VCaP (cell line): ENCODE data around the gene TFPI2.
A peak's percentile ranks its signal among the peaks of the same experiment; 100 is the strongest.
"Not testable (repeated sequence)": the region's sequence is repeated elsewhere in the genome, so short reads cannot be mapped to it uniquely, and the experiment has no call there.

Experiments used
- H3K27ac ChIP-seq: fragments of 450-650 bp; 2 replicates; pipeline ENCODE4 v1.5.1; 2017
- CTCF ChIP-seq: fragments of 450-650 bp; conservative IDR thresholded peaks from 2 replicates; pipeline ENCODE4 v1.5.1; 2017; ENCODE audit warnings: mild to moderate bottlenecking, moderate library complexity

TFPI2 gene

GRCh38 chr7:93914581-93915066 lies 24.1 kb upstream of the TFPI2 start:
- H3K27ac ChIP-seq = no peak overlapping the region
- no peak for TF ChIP-seq CTCF

DNA sequence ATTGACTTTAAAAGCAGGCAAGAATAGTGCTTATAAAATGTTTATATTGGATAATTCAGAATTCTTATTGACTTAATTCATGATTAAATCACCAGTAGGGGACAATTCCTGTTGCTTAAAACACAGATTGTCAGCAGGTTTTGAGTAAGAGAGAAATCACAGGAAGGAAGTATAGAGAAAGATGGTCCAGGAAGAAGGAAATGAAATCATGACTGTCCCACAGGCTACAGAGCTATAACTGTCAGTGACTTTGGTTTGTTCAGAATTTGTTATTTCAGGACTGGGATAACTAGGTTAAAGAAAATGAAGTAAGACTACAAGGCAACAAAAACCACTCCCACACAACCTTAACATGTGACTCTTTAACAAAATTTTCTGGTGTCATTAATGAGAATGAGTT lies 22.6 kb upstream of the TFPI2 start:
- no peak for TF ChIP-seq CTCF
- H3K27ac ChIP-seq = no peak overlapping the region

DNA sequence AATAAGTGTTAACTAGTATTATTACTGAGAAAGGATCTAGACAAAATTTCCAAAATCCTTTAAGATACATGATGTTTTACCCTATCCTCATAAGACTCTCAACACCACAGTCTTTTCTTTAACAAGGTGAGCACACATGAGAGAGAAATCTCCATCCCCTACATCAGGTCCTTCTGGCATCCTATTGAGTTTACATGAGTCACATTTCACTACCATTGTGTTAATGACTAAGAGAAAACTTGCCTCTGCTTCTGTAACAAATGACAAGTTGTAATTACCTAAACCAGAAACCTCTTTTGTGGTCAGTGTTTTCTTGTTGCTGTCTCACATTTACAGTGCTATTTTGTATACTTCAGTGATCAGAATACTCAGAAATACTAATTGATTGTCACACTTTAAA lies 21.1 kb upstream of the TFPI2 start:
- not testable (repeated sequence) for H3K27ac ChIP-seq

DNA sequence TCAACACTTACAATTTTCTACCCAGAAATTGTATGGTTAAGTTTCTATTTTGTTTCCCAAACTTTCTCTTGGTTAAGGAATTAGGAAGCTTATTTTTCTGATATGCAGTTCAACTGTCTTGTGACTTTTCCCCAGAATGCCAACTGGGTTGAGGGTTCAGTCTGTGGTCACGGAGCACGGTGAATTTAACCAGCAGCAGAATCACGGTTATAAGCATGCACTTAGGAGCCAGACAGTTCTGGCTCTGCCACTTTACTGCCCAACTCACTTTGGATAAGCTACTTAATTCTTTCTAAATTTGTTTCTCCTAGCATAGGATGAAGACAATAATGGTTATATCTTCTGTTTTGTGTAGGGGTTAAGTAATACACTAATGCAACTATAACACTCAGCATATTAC lies 20.7 kb upstream of the TFPI2 start:
- H3K27ac ChIP-seq = not testable (repeated sequence)

DNA sequence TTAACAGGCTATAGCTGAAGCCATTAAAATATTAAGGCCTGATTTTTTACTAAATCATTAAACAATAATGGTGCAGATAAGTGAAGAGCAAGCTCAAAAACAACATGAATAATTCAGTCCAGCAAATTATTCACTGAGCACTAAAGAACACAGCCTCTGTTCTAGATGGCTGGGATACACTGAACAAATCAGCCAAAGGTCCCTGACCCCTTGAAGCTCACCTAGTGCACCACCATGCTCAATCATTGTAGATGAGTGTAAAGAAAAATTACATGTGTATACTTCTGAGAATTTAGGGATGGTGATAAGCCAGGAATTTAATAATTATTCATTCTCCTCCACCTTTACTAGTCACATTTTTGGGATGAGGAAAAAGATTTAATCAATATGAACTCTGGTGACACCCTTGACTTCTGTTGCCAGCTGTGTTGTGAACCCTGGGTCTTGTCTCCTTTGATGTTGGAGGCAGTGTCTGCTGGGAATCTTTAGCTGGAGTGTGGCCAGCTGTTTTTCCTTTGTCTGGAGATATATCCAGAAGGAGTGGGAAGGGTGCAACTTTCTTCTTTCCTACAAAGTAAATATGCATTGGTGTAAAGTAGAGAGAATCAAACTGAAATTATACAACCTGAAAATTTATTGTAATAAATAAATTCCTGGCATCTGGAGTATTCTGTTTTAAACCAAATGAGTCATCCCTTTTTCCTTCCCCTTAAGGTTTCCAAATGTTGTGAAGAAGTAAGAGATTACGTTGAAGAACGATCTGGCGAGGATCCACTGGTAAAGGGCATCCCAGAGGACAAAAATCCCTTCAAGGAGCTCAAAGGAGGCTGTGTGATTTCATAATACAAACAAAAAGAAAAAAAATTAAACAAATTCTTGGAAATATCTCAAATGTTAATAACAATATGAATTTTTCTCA lies 19.8 kb upstream of the TFPI2 start:
- no peak for TF ChIP-seq CTCF
- H3K27ac ChIP-seq = no peak overlapping the region

GRCh38 chr7:93906267-93906666 lies 15.7 kb upstream of the TFPI2 start, which contains the start of gene GNGT1:
TSS of gene GNGT1 (plus strand) at chr7:93906567. CDS start at chr7:93906747, 180 bp downstream.
- no peak for TF ChIP-seq CTCF
- H3K27ac ChIP-seq = no peak within 1 kb of the TSS

DNA sequence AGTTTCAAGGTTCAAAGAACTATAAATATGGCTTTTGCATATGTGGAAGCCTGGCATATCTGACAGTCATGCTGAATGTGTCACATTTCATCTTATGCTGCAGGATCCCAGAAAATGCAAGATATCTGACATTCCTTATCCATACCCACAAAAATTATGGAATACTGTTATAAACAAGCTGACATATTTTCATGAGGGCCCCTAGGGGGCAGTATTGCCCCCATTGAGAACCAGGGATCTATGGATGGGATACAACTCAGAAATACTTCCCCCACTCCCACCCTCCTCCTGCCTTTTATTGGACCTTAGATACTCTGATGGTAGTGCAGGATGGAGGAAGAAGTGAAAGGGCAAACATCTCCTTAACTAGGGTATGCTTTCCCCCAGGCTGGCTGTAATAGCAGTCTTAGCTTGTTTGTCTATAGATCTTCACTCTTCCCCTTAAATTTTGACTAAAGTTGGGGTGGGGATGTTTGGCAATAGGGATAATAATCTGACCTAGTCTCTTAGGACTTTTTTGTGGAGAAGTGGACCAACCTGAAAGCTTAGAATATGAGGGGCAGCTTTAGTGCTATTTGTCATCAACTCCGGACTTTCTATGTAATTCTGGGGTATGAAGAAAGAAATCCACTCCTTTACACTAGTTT lies 12.3 kb upstream of the TFPI2 start:
- no peak overlapping the region for H3K27ac ChIP-seq
- TF ChIP-seq CTCF = peak; percentile 39

DNA sequence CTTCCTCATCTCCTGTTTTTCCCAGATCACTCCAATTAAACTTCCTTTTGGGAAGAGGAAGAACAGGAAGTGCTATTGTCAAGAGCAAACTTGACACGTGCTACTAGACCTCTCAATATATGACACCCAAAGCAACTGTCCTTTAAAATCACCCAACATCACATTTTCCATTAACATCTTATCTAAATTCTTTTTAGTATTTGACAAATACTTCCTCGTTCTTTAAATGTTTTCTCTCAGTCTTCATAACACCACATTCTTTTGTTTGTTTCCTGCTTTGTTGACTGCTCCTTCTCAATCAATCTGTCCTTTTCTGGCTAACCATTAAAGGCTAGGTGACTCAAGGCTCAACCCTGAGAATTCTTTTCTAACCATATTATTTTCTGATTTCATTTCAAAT lies 7.1 kb upstream of the TFPI2 start:
- no peak overlapping the region for H3K27ac ChIP-seq
- no peak for TF ChIP-seq CTCF
